ENCODE results near the gene MEOX2. TPM values are rescaled to one million over a fixed set of nuclear protein-coding genes. Genes with fewer than 3 reads are reported as not detected.
A peak's percentile ranks its signal among the peaks of the same experiment; 100 is the strongest.

The MEOX2 gene
- total and polyA plus RNA-seq, 4 donors = 3.5 to 35.9 (median 9.9) TPM

GRCh38 chr7:15571301-15571878 lies 115.1 kb downstream of the MEOX2 start:
- no peak for ATAC-seq (ENCODE audit: low FRiP score)
- 30 to 32% methylated on average over 3 of the region's 3 CpGs for WGBS, 2 donors

GRCh38 chr7:15567652-15568051 lies 118.8 kb downstream of the MEOX2 start:
- intact Hi-C loops (cut with DNase I) = no loop called here
- Histone ChIP-seq H3K4me1 (ENCODE audit: control insufficient read depth in 1 of 2, insufficient read depth in 2 of 2, low read length in 2 of 2) (no peaks in the 10 kb centered on the region), H3K27me3 (ENCODE audit: control insufficient read depth in 1 of 2, insufficient read depth in 2 of 2, low read length in 1 of 2) (no peaks in the 10 kb centered on the region), H3K4me3 (ENCODE audit: low read length in 2 of 2) (no peak overlapping the region), H3K9me3 (ENCODE audit: control insufficient read depth, low read length) (no peaks in the 10 kb centered on the region), H3K36me3 (ENCODE audit: control insufficient read depth in 1 of 2, insufficient read depth in 2 of 2, low read length in 1 of 2) (no peaks in the 10 kb centered on the region), H3K27ac (ENCODE audit: low read depth in 1 of 2, low read length in 2 of 2) (no peak overlapping the region)
- WGBS, 2 donors = 24 to 50% methylated on average over 2 of the region's 2 CpGs
- DNase-seq (no peak), ATAC-seq (ENCODE audit: low FRiP score) (no peak)

More at GRCh38 chr7:15571301-15571878, 115.1 kb downstream of the MEOX2 start:
- Histone ChIP-seq H3K4me3 (ENCODE audit: low read length in 2 of 2) (no peak overlapping the region), H3K4me1 (ENCODE audit: control insufficient read depth in 1 of 2, insufficient read depth in 2 of 2, low read length in 2 of 2) (no peaks in the 10 kb centered on the region), H3K36me3 (ENCODE audit: control insufficient read depth in 1 of 2, insufficient read depth in 2 of 2, low read length in 1 of 2) (no peaks in the 10 kb centered on the region), H3K27ac (ENCODE audit: low read depth in 1 of 2, low read length in 2 of 2) (no peak overlapping the region), H3K27me3 (ENCODE audit: control insufficient read depth in 1 of 2, insufficient read depth in 2 of 2, low read length in 1 of 2) (no peaks in the 10 kb centered on the region), H3K9me3 (ENCODE audit: control insufficient read depth, low read length) (no peaks in the 10 kb centered on the region)
- DNase-seq = no peak
- intact Hi-C loops (cut with DNase I) = no loop called here

GRCh38 chr7:15567036-15567435 lies 119.4 kb downstream of the MEOX2 start:
- intact Hi-C loops (cut with DNase I) = no loop called here
- H3K4me3 ChIP-seq (ENCODE audit: low read length in 2 of 2) = no peak overlapping the region
- no peak for ATAC-seq (ENCODE audit: low FRiP score)
- H3K4me1 ChIP-seq (ENCODE audit: control insufficient read depth in 1 of 2, insufficient read depth in 2 of 2, low read length in 2 of 2) = no peaks in the 10 kb centered on the region
- no peak overlapping the region for H3K27ac ChIP-seq (ENCODE audit: low read depth in 1 of 2, low read length in 2 of 2)
- 75 to 87% methylated on average over 3 of the region's 3 CpGs for WGBS, 2 donors
- no peaks in the 10 kb centered on the region for H3K27me3 ChIP-seq (ENCODE audit: control insufficient read depth in 1 of 2, insufficient read depth in 2 of 2, low read length in 1 of 2)
- H3K9me3 ChIP-seq (ENCODE audit: control insufficient read depth, low read length) = no peaks in the 10 kb centered on the region
- DNase-seq = no peak
- H3K36me3 ChIP-seq (ENCODE audit: control insufficient read depth in 1 of 2, insufficient read depth in 2 of 2, low read length in 1 of 2) = no peaks in the 10 kb centered on the region

- Histone ChIP-seq H3K36me3 (ENCODE audit: control insufficient read depth in 1 of 2, insufficient read depth in 2 of 2, low read length in 1 of 2) (no peaks in the 10 kb centered on the region), H3K4me3 (ENCODE audit: low read length in 2 of 2) (no peak overlapping the region), H3K4me1 (ENCODE audit: control insufficient read depth in 1 of 2, insufficient read depth in 2 of 2, low read length in 2 of 2) (no peaks in the 10 kb centered on the region), H3K27ac (ENCODE audit: low read depth in 1 of 2, low read length in 2 of 2) (no peak overlapping the region), H3K9me3 (ENCODE audit: control insufficient read depth, low read length) (no peaks in the 10 kb centered on the region), H3K27me3 (ENCODE audit: control insufficient read depth in 1 of 2, insufficient read depth in 2 of 2, low read length in 1 of 2) (no peaks in the 10 kb centered on the region)
- 91 to 93% methylated on average over 5 of the region's 5 CpGs for WGBS, 2 donors
- ATAC-seq (ENCODE audit: low FRiP score) (no peak), DNase-seq (no peak)
- intact Hi-C loops (cut with DNase I) = no loop called here
These were observed 120.0 kb downstream of the MEOX2 start for GRCh38 chr7:15566476-15566875.

- intact Hi-C loops (cut with DNase I) = no loop called here
- ATAC-seq (ENCODE audit: low FRiP score) (peak; percentile 57), DNase-seq (peak; percentile 61 to 82)
- H3K27me3 ChIP-seq (ENCODE audit: control insufficient read depth in 1 of 2, insufficient read depth in 2 of 2, low read length in 1 of 2) = no peaks in the 10 kb centered on the region
- 60 to 66% methylated on average over 5 of the region's 5 CpGs for WGBS, 2 donors
- H3K9me3 ChIP-seq (ENCODE audit: control insufficient read depth, low read length) = no peaks in the 10 kb centered on the region
- H3K4me1 ChIP-seq (ENCODE audit: control insufficient read depth in 1 of 2, insufficient read depth in 2 of 2, low read length in 2 of 2) = no peaks in the 10 kb centered on the region
- peak within 1 kb of the TSS in 1 of 2 donors; percentile 51 for H3K27ac ChIP-seq (ENCODE audit: low read depth in 1 of 2, low read length in 2 of 2)
- H3K4me3 ChIP-seq (ENCODE audit: low read length in 2 of 2) = no peak within 1 kb of the TSS
- no peaks in the 10 kb centered on the region for H3K36me3 ChIP-seq (ENCODE audit: control insufficient read depth in 1 of 2, insufficient read depth in 2 of 2, low read length in 1 of 2)
These were observed 124.6 kb downstream of the MEOX2 start, which contains the start of gene AGMO for GRCh38 chr7:15561835-15562234. Gene AGMO, minus strand, starts transcription at chr7:15562015.

Other genes with a start within 250 kb of the MEOX2 start
- gene AGMO, start 124.7 kb downstream of the MEOX2 start, total RNA-seq = 1 to 10 TPM; 1.3 to 3.4 TPM
- gene AGMO, start 124.7 kb downstream of the MEOX2 start, polyA plus RNA-seq = 1 to 10 TPM in 1 of 2 donors, under 1 TPM in 1; 0.69 to 2.0 TPM